Mammary epithelial cell (primary cell): ENCODE data around the gene GBE1.

Experiments
- EZH2 ChIP-seq: IDR thresholded peaks from 2 replicates; pipeline ENCODE4 v1.6.1; 2012; ENCODE audit warnings: low read length, inconsistent platforms, borderline replicate concordance
- TF ChIP-seq, protein P1 (sequence below), 2 donors: IDR thresholded peaks in 1 of 2; conservative IDR thresholded peaks in 1 of 2; 2 replicates each; pipeline ENCODE4 v1.5.1; 2011 to 2012; ENCODE audit warnings: inconsistent platforms in 2 of 2, low read length in 2 of 2, mild to moderate bottlenecking in 2 of 2, control low read depth in 1 of 2, low read depth in 1 of 2; ENCODE audit not compliant: insufficient read depth in 1 of 2; ENCODE audit errors: extremely low read depth in 1 of 2

DNA sequence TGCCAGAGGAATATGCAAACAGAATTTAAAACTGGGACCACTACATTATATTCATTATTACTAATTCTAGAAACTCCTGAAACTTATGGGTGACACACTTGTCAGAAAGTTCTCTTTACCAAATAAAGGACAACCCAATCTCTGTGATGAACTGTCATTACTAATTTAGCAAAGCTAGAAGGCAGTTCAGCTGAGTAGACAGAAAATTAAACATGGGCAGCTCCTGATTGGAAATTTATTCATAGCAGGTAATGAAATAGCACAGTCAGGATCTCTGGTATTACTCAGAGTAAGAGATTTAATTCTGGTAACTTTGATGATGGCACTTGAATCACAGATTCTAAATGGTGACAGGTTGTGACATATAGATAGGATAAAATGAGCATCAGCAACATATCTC lies 123.0 kb downstream of the GBE1 start:
- TF ChIP-seq, protein P1, sequence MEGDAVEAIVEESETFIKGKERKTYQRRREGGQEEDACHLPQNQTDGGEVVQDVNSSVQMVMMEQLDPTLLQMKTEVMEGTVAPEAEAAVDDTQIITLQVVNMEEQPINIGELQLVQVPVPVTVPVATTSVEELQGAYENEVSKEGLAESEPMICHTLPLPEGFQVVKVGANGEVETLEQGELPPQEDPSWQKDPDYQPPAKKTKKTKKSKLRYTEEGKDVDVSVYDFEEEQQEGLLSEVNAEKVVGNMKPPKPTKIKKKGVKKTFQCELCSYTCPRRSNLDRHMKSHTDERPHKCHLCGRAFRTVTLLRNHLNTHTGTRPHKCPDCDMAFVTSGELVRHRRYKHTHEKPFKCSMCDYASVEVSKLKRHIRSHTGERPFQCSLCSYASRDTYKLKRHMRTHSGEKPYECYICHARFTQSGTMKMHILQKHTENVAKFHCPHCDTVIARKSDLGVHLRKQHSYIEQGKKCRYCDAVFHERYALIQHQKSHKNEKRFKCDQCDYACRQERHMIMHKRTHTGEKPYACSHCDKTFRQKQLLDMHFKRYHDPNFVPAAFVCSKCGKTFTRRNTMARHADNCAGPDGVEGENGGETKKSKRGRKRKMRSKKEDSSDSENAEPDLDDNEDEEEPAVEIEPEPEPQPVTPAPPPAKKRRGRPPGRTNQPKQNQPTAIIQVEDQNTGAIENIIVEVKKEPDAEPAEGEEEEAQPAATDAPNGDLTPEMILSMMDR (conservative IDR thresholded peaks at IDR 0.05 in 1 of 2, IDR thresholded peaks at IDR 0.05 in 1 of 2; ENCODE audit: extremely low read depth in 1 of 2, insufficient read depth in 1 of 2, low read depth in 1 of 2, low read length in 2 of 2) = no peak
- no peak for TF ChIP-seq EZH2
